ENCODE data around the gene NPRL2.

DNA sequence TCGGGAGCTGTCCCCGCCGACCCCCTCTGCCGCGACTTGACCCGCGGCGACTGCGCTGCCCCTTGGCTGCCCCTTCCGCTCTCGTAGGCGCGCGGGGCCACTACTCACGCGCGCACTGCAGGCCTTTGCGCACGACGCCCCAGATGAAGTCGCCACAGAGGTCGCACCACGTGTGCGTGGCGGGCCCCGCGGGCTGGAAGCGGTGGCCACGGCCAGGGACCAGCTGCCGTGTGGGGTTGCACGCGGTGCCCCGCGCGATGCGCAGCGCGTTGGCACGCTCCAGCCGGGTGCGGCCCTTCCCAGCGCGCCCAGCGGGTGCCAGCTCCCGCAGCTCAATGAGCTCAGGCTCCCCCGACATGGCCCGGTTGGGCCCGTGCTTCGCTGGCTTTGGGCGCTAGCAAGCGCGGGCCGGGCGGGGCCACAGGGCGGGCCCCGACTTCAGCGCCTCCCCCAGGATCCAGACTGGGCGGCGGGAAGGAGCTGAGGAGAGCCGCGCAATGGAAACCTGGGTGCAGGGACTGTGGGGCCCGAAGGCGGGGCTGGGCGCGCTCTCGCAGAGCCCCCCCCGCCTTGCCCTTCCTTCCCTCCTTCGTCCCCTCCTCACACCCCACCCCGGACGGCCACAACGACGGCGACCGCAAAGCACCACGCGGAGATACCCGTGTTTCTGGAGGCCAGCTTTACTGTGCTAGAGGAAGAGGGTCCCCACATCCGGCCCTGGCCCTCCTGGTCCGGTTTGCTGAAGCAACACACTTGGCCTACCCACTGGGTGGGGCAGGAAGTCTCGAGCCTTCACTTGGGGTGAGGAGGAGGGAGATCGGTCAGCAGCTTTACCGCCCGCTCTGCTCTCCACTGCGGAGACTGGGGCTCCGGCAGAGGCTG lies 9.9 kb downstream of the NPRL2 start, which contains the start of gene RASSF1:
- no peak for TF ChIP-seq CTCF (IDR thresholded peaks at IDR 0.05)
- TF ChIP-seq POLR2A (IDR thresholded peaks at IDR 0.05) = peak in 1 of 3 donors; percentile 61

Data from body of pancreas (tissue), 4 donors.